ENCODE data around the gene BBOF1.

DNA sequence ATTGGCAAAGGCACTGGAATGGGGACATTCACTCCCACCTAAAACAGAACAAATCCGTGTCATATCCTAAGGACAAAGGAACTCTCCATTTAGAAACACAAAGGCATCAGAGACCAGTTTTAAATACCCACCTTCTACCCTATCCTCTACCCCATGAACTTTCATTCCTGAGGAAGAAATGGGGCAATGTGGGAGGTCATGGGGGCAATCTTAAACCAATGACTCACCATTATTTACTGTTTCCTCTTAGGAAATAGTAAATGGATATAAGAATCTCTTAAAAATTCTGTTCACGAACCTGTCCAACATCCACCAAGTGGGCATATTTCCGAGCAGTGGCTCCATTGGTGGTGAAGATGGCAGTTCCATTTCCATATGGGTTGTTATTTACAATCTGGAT lies 45.7 kb downstream of the BBOF1 start:
- no peak for TF ChIP-seq POLR2A (IDR thresholded peaks at IDR 0.05)
- TF ChIP-seq, protein P1, sequence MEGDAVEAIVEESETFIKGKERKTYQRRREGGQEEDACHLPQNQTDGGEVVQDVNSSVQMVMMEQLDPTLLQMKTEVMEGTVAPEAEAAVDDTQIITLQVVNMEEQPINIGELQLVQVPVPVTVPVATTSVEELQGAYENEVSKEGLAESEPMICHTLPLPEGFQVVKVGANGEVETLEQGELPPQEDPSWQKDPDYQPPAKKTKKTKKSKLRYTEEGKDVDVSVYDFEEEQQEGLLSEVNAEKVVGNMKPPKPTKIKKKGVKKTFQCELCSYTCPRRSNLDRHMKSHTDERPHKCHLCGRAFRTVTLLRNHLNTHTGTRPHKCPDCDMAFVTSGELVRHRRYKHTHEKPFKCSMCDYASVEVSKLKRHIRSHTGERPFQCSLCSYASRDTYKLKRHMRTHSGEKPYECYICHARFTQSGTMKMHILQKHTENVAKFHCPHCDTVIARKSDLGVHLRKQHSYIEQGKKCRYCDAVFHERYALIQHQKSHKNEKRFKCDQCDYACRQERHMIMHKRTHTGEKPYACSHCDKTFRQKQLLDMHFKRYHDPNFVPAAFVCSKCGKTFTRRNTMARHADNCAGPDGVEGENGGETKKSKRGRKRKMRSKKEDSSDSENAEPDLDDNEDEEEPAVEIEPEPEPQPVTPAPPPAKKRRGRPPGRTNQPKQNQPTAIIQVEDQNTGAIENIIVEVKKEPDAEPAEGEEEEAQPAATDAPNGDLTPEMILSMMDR (IDR thresholded peaks at IDR 0.05), result no peak

Data from esophagus squamous epithelium (tissue), 4 donors.